SJCRH30 (cell line): ENCODE measurements around the gene MERTK. TPM values are rescaled to one million over a fixed set of nuclear protein-coding genes. Genes with fewer than 3 reads are reported as not detected.
"Not testable (repeated sequence)": the region's sequence is repeated elsewhere in the genome, so short reads cannot be mapped to it uniquely, and the experiment has no call there.

Source experiments
- DNase-seq, 2 experiments: peaks; one replicate each; pipeline ENCODE4 v3.0.0-alpha.2; 2015 to 2020
- H3K27ac ChIP-seq: fragments of 250-450 bp; sonication (Bioruptor Pico); 2 replicates; pipeline ENCODE4 v1.5.1; 2020; ENCODE audit warnings: mild to moderate bottlenecking, moderate library complexity
- H3K27me3 ChIP-seq: fragments of 250-450 bp; sonication (Bioruptor Pico); 2 replicates; pipeline ENCODE4 v1.5.1; 2020; ENCODE audit warnings: mild to moderate bottlenecking, moderate library complexity
- H3K36me3 ChIP-seq: fragments of 250-450 bp; sonication (Bioruptor Pico); 2 replicates; pipeline ENCODE4 v1.5.1; 2020; ENCODE audit warnings: mild to moderate bottlenecking, moderate library complexity
- H3K4me1 ChIP-seq: fragments of 250-450 bp; sonication (Bioruptor Pico); 2 replicates; pipeline ENCODE4 v1.5.1; 2020; ENCODE audit warnings: mild to moderate bottlenecking, moderate library complexity
- H3K4me3 ChIP-seq: fragments of 250-450 bp; sonication (Bioruptor Pico); 2 replicates; pipeline ENCODE4 v1.5.1; 2020; ENCODE audit warnings: mild to moderate bottlenecking, moderate library complexity
- H3K9me3 ChIP-seq: fragments of 250-450 bp; sonication (Bioruptor Pico); replicated peaks from 2 replicates; pipeline ENCODE4 v1.5.1; 2020; ENCODE audit warnings: mild to moderate bottlenecking, moderate library complexity
- total RNA-seq: library from RNA; depleted of rRNA; stranded (reverse); fragments of >200 nt; shearing (Covaris generic); gene quantifications from 2 replicates; pipeline ENCODE4 v1.2.3, GENCODE V29; 2014

MERTK gene
- total RNA-seq, 1 experiment from 2014 or later: 6.8 TPM

DNA sequence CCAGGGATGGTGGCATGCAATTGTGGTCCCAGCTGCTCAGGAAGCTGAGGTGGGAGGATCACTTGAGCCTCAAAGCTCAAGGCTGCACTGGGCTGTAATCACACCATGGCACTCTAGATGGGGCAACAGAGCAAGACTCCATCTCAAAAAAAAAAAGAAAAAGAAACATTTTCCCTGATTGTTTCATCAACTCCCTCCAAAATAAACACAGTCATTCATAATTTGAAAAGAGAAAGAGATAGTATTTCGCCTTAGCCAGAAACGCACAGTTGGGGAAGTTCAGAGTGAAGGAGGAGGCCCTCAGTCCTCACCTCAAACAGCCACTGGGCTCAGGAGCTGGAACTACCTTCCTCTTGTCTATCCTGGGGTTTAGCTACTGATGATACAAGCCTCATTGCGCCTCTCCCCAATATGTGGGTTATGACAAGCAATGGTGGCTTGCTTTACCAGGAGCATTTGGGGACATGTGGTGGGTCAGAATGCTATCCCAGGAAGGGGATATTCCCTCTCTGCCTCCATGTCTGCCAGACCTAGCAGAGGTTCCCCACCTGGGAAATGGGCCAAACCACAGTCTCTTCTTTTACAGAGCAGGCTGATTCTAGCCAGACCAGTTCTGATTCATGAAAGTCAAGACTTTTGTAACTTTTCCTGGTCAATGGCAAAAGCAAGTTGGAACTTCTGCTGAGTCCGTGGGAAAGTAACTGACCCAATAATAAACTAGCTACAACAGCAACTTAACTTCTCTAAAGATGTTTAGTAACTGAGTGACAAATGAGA is 134.5 kb downstream of the MERTK start:
- peaks cover 12% of the 10 kb centered on the region for H3K4me1 ChIP-seq
- peak overlapping the region; percentile 60; the same call in 1 of the 2 replicates for H3K27ac ChIP-seq
- no peak overlapping the region for H3K4me3 ChIP-seq
- peak; percentile 53 to 61 for DNase-seq
- H3K9me3 ChIP-seq: peaks cover 3% of the 10 kb centered on the region; the same call in 1 of the 2 replicates
- no peaks in the 10 kb centered on the region for H3K36me3 ChIP-seq
- H3K27me3 ChIP-seq: no peaks in the 10 kb centered on the region

DNA sequence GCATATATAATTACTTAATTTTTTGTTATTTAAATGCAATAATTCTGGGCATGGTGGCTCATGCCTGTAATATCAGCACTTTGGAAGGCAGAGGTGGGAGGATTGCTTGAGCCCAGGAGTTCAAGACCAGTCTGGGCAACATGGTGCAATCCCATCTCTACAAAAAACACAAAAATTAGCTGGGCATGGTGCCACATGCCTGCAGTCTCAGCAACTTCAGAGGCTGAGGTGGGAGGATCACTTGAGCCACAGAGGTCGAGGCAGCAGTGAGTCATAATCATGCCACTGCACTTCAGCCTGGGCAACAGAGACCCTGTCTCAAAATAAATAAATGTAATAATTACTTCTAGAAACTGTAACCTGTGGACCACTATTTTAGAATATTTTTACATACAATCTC is 135.2 kb downstream of the MERTK start:
- no peak for DNase-seq
- Histone ChIP-seq H3K27ac (no peak overlapping the region), H3K4me3 (no peak overlapping the region)

DNA sequence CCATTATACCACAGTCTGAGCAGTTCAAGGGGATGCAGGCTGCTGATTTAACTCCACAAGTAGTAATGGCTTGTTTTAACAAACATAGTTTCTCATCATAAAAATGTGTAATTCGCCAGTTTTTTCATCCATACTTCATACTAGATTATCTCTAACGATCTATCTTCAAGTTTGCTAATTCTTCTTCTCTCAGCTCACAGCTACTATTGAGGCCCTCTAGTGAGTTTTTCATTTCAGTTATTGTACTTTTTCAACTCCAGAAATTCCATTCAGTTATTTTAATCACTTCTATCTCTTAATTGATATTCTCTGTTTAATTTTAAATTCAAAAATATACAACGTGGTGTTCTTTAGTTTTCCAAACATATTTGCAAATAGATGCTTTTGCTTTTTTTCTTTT is 136.5 kb downstream of the MERTK start:
- Histone ChIP-seq H3K27me3 (no peaks in the 10 kb centered on the region), H3K4me3 (no peak overlapping the region), H3K27ac (no peak overlapping the region), H3K9me3 (peaks cover 5% of the 10 kb centered on the region; the same call in 1 of the 2 replicates), H3K4me1 (peaks cover 12% of the 10 kb centered on the region), H3K36me3 (no peaks in the 10 kb centered on the region)
- DNase-seq: no peak

More for the DNA sequence above, 135.2 kb downstream of the MERTK start:
- peaks cover 12% of the 10 kb centered on the region for H3K4me1 ChIP-seq
- H3K36me3 ChIP-seq: no peaks in the 10 kb centered on the region
- no peaks in the 10 kb centered on the region for H3K27me3 ChIP-seq
- H3K9me3 ChIP-seq: peaks cover 5% of the 10 kb centered on the region; the same call in 1 of the 2 replicates

DNA sequence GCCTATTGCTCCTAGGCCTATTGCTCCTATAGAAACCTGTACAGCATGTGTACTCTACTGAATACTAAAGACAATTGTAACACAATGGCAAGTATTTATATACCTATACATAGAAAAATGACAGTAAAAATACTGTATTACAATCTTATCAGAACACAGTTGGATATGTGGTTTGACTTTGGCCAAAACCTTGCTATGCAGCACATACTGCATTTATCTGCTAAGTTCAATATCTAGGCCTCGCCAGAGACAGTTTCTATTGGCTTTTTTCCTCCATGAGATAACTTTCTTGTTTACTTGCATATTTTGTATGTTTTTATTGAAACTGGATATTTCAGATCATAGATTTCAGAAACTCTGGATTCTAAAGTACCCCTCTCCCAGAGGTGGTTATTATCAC is 137.4 kb downstream of the MERTK start:
- Histone ChIP-seq H3K4me3 (no peak overlapping the region), H3K27ac (no peak overlapping the region), H3K27me3 (no peaks in the 10 kb centered on the region), H3K4me1 (peaks cover 12% of the 10 kb centered on the region), H3K9me3 (peaks cover 5% of the 10 kb centered on the region; the same call in 1 of the 2 replicates), H3K36me3 (no peaks in the 10 kb centered on the region)
- no peak for DNase-seq

DNA sequence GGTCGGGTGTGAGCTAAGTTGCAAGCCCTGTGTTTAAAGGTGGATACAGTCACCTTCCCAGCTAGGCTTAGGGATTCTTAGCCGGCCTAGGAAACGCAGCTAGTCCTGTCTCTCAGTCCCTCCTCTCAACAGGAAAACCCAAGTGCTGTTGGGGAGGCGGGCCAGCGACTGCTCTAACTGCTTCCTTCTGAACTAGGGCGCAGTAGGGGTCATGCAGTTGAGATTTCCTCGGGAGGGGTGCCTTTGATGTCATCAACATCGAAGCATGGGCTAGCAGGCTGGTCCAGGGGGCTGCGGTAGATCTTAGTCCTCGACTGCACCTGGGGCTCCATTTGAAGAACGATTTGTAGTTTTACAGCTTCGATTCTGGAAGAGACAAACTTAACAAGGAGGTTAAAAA is 141.1 kb downstream of the MERTK start:
- not testable (repeated sequence) for H3K4me1 ChIP-seq, H3K36me3 ChIP-seq, H3K27me3 ChIP-seq, H3K27ac ChIP-seq, H3K9me3 ChIP-seq, H3K4me3 ChIP-seq, DNase-seq

DNA sequence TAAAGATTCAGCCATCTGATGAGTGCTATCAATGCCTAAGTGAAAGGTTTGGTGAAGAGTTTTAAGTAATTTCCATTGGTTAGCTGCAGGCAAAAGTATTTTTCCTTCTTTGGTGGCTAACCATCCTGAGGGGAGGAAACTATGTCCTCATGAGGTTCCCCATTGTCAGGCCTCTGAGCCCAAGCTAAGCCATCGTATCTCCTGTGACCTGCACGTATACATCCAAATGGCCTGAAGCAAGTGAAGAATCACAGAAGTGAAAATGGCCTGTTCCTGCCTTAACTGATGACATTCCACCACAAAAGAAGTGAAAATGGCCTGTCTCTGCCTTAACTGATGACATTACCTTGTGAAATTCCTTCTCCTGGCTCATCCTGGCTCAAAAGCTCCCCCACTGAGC is 141.7 kb downstream of the MERTK start:
- H3K36me3 ChIP-seq, H3K4me3 ChIP-seq, DNase-seq, H3K4me1 ChIP-seq, H3K27me3 ChIP-seq, H3K27ac ChIP-seq, H3K9me3 ChIP-seq: not testable (repeated sequence)

DNA sequence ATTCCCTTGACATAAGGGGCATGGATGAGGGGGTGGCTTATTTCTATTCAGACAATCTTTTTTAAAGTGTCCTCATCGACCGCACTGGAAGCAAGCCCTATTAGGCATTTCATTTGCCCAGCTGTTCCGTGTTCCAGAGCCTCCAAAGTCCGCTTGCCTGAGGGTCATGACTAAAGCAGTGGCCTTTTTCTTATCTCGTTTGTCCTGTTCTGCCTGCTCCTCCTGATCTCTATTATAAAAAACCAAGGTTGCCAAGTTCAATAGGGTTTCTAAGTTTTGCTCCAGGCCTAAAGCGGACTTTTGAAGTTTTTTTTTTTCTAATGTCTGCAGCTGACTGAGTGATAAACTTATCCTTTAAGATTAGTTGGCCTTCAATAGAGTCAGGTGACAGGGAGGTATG is 143.1 kb downstream of the MERTK start:
- not testable (repeated sequence) for H3K4me3 ChIP-seq, H3K4me1 ChIP-seq, H3K36me3 ChIP-seq, H3K27me3 ChIP-seq, H3K27ac ChIP-seq, H3K9me3 ChIP-seq
- peak in 1 of 2 experiments; percentile 11 for DNase-seq

DNA sequence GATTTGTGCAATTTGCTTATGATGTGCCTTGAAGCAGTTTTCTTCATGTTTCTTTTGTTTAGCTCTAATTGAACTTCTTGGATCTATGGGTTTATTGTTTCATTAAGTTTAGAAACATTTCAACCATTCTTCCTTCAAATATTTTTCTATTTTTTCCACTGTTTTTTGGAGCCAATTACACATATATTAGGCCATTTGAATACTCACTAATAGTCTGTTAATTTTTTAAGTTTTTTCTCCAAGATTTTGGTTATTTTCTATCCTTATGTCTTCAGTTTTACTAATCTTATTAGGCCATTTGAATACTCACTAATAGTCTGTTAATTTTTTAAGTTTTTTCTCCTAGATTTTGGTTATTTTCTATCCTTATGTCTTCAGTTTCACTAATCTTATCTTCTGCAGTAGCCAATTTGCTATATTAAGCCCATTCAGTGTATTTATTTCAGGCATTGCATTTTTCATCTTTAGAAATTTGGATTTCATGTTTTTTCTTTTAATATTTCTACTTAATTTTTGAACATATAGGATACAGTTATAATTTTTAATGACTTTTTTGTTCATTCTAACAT is 147.1 kb downstream of the MERTK start:
- Histone ChIP-seq H3K27ac (no peak overlapping the region), H3K4me3 (no peak overlapping the region), H3K27me3 (no peaks in the 10 kb centered on the region), H3K36me3 (no peaks in the 10 kb centered on the region), H3K9me3 (peaks cover 5% of the 10 kb centered on the region), H3K4me1 (0 out of 2 replicates have a peak, but pooled peaks cover 2% of the 10 kb centered on the region)
- no peak for DNase-seq

DNA sequence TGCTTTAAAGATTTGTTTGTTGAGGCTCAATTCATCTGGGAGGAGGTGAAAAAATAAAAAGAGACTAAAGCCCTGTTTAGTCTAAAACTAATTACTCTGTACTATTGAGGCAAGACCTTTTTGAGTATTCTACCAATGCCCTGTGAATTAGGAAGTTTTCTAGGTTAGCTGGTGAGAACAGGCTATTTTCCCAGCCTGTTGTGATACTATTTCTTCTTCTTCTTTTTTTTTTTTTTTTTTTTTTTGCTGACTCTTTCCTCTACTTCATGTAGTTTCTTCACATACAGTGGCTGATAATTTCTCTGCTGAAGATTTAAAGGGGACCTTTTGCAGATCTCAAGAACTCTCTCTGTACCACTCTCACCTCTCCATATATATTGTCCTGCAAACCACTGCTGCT is 147.8 kb downstream of the MERTK start:
- Histone ChIP-seq H3K27ac (no peak overlapping the region), H3K4me1 (0 out of 2 replicates have a peak, but pooled peaks cover 2% of the 10 kb centered on the region), H3K4me3 (no peak overlapping the region), H3K27me3 (no peaks in the 10 kb centered on the region), H3K9me3 (peaks cover 5% of the 10 kb centered on the region), H3K36me3 (no peaks in the 10 kb centered on the region)
- DNase-seq: no peak

DNA sequence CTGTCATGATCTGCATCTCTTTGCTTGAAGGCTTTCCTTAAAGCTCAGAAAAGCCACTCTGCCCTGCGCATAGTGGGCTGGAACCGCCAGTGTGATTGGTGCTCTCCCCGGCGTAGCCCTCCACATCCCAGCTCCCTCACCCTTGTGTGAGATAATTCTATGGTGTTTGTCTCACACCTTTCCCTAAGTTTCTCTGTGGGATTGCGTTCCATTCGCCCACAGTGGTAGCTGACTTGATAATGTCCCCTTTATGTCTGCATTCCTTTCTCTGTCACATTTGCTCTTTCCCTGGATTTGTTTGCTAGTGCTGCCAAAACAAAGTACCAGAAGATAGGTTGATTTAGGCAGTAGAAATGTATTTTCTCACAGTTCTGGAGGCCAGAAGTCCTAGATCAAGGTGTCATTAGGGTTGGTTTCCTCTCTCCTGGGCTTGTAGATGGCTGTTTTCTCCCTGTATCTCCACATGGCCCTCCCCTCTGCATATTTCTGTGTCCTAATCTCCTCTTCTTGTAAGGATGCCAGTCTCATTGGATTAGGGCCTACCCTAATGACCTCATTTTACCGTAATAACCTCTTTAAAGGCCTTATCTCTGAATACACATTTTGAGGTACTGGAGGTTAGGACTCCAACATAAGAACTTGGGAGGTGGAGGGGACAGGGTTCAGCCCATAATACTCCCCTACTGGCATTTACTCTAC is 149.3 kb downstream of the MERTK start:
- H3K27me3 ChIP-seq: no peaks in the 10 kb centered on the region

DNA sequence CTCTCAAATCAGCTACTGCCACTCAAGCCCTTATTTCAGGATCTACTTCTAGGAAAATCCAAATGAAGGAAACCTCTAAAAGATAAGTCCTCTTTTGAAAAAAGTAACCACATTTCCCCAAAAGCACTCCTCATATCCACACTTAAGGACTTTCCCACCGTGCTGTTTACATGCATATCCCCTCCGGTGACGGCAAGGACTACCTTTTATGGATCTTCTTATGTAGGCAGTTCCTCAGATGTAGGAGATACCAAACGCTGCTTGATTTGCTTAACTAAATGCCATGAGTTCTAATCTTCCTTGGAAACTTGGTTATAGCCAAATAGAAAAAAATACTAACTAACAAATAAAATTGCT is 149.8 kb downstream of the MERTK start:
- Histone ChIP-seq H3K27ac (no peak overlapping the region), H3K27me3 (no peaks in the 10 kb centered on the region), H3K36me3 (no peaks in the 10 kb centered on the region), H3K4me3 (no peak overlapping the region), H3K9me3 (peaks cover 5% of the 10 kb centered on the region), H3K4me1 (peaks cover 2% of the 10 kb centered on the region; the same call in 1 of the 2 replicates)
- DNase-seq: no peak

More for the DNA sequence above, 149.3 kb downstream of the MERTK start:
- no peaks in the 10 kb centered on the region for H3K36me3 ChIP-seq
- no peak overlapping the region for H3K27ac ChIP-seq
- DNase-seq: no peak
- 0 out of 2 replicates have a peak, but pooled peaks cover 2% of the 10 kb centered on the region for H3K4me1 ChIP-seq
- H3K4me3 ChIP-seq: no peak overlapping the region
- peaks cover 5% of the 10 kb centered on the region for H3K9me3 ChIP-seq

DNA sequence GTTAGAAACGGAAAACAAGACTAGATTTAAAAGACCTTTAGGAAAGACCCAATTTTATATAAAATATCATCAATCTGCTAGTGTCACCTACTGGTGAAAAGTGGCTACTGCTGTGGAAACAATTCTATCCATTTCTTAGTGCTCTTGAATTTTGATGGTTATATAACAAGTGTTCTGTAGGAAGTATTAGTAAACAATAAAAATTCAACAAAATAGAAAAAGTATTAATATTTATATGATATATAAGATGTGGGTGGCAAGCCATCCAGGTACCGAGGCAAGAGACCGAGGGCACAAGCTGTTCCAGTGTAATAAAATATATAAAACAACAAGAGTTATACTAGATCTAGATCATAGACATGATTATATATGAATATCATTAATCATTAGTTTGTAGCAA is 150.5 kb downstream of the MERTK start:
- H3K9me3 ChIP-seq: peaks cover 5% of the 10 kb centered on the region
- H3K4me3 ChIP-seq: no peak overlapping the region
- H3K4me1 ChIP-seq: peaks cover 5% of the 10 kb centered on the region; the same call in 1 of the 2 replicates
- H3K27ac ChIP-seq: no peak overlapping the region
- H3K27me3 ChIP-seq: no peaks in the 10 kb centered on the region
- DNase-seq: peak; percentile 26 to 74
- H3K36me3 ChIP-seq: no peaks in the 10 kb centered on the region

DNA sequence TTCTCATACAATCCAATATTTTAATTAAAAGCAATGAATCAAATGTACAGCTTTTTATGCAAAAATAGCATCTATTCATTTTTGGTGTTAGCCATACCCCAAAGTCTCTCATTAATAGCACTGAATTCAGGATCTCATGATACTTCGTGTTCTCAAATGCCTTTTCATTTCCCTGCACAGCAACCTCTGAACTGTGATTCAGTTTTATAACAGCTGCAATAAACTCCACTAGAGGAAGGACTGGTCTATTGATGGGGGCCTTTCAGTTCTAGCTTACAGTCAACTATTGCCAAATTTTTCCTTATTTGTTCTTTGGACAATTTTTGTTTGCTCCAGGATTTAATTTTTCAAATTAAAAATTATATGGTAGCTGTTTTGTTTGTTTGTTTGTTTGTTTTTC is 151.9 kb downstream of the MERTK start:
- Histone ChIP-seq H3K36me3 (no peaks in the 10 kb centered on the region), H3K9me3 (peaks cover under 1% of the 10 kb centered on the region; the same call in 1 of the 2 replicates), H3K4me1 (peaks cover 5% of the 10 kb centered on the region; the same call in 1 of the 2 replicates), H3K27me3 (no peaks in the 10 kb centered on the region), H3K4me3 (no peak overlapping the region), H3K27ac (no peak overlapping the region)
- DNase-seq: no peak

DNA sequence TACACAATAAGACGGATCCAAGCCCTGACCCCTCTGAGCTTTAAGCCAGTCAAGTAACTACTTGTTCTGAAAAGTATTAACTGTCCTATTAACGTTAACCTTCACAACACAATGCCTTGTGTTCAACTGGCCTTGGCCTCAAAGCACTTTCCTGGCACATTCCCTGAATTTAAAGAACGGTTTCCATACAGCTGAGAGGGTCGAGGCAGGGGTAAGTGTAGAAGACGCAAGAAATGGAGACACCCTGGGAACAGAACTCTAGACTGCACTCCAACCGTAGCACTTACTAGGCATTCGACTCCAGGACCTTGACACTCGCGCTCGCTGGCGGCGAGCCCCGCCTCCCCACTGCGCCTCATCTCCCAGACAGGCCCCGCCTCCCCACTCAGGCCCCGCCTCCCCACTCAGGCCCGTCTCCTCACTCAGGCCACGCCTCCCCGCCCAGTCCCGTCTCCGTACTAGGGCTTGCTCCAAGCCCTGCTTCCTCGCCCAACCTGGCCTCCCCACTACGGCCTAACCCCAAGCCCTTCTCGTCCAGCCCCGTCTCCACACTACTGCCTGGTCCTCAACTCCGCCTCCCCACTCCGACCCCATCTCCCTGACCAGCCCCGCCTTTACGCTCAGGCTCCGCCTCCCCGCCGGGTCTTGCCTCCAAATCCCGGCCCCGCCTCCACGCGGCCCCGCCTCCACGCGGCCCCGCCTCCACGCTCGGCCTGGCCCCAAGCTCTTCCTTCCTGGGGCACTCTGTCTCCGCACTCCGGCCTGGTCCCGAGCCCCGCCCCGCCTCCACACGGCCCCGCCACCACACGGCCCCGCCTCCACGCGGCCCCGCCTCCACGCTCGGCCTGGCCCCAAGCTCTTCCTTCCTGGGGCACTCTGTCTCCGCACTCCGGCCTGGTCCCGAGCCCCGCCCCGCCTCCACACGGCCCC is 155.8 kb downstream of the MERTK start:
- DNase-seq: peak; percentile 98 to 99
- H3K27ac ChIP-seq: peak overlapping the region; percentile 47; the same call in 1 of the 2 replicates
- no peaks in the 10 kb centered on the region for H3K27me3 ChIP-seq
- H3K4me3 ChIP-seq: peak overlapping the region; percentile 75
- H3K9me3 ChIP-seq: no peaks in the 10 kb centered on the region
- H3K36me3 ChIP-seq: no peaks in the 10 kb centered on the region
- peaks cover 7% of the 10 kb centered on the region; the same call in 1 of the 2 replicates for H3K4me1 ChIP-seq
